Fibroblast of skin of back (primary cell): ENCODE measurements around the gene OPN1LW.
"Not testable (repeated sequence)": the region's sequence is repeated elsewhere in the genome, so short reads cannot be mapped to it uniquely, and the experiment has no call there.

Experiments used
- DNase-seq: peaks from one replicate; pipeline ENCODE4 v3.0.0-alpha.2; 2013

OPN1LW gene

DNA sequence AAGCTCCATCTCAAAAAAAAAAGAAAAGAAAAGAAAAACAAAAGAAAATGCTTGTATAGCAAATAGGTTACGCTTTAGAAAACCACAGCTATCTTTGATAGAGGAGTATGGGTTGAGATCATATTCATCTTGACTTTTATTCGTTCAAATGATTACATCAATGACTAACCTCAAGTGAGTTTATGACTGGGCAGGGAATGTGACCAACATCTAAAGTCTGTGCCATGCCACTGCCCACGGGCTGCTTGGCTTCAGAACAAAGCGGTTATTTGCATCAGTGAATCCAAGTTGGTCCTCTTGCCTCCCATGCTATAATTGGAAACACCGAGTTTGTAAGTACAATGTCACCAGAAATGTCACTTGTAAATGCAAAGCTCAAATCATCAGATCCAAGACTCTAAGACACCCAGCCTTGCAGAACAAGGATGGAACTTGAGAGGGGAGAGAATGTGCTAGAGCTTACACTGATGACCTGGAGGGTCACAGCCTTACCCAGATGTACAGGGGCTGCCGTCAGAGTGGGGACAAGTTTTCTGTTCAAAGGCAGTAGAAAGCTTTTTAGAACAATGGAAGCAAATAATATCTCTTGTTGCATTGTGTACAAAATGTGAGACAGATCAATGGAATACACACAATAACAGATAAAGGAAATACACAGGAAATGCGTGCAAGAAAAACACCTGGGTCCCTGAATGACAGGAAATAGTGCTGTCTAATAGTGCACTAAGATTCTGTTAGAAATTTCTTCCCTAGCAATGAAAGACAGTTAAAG is 8.4 kb upstream of the OPN1LW start:
- no peak for DNase-seq

DNA sequence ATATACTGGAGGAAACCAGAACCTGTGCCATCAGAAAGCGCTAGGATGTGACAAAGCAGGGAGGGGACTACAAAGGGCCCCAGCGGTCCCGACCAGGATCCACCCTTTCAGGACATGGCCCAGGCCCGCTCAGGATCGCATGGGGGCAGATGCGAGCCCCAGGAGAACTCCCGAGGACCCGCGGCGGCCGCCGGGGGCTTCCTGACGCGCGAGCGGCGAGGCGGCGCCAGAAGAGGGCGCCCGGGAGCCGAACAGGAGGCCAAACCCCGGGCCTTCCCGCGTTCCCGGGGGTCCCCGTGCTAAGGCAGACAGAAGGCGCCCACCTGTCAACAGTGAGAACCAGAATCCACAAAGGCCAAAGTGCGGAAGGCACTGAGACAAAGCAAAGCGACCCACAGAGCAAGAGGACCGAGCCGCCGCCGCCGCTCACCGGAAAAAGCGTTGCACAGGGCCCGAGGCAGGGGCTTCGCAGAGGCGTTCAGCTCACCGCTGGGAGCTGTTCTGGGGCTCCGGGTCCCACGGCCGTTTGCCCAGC is 7.3 kb upstream of the OPN1LW start:
- peak; percentile 63 for DNase-seq

DNA sequence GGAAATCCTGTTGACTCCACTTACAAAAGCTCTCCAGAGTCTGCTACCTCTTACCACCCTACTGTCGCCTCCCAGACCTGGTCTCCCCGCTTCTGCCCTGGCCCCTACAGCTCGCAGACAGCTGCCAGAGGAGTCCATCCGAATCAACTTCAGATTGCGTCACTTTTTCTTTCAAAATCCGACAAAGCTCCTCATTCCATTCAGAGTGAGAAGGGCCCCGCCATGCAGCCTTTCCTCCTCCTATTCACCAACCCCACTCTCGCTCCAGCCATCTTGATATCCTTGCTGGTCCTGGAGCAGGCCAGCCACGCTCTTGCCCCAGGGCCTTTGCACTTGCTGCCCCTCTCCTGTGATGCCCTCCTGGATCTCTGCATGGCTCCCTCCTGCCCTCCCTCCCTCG is 5.2 kb upstream of the OPN1LW start:
- no peak for DNase-seq

DNA sequence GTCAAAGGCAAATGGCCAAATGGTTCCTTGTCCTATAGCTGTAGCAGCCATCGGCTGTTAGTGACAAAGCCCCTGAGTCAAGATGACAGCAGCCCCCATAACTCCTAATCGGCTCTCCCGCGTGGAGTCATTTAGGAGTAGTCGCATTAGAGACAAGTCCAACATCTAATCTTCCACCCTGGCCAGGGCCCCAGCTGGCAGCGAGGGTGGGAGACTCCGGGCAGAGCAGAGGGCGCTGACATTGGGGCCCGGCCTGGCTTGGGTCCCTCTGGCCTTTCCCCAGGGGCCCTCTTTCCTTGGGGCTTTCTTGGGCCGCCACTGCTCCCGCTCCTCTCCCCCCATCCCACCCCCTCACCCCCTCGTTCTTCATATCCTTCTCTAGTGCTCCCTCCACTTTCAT is 3.8 kb upstream of the OPN1LW start:
- no peak for DNase-seq

DNA sequence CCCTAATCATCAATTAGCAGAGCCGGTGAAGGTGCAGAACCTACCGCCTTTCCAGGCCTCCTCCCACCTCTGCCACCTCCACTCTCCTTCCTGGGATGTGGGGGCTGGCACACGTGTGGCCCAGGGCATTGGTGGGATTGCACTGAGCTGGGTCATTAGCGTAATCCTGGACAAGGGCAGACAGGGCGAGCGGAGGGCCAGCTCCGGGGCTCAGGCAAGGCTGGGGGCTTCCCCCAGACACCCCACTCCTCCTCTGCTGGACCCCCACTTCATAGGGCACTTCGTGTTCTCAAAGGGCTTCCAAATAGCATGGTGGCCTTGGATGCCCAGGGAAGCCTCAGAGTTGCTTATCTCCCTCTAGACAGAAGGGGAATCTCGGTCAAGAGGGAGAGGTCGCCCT is 3.3 kb upstream of the OPN1LW start:
- no peak for DNase-seq

DNA sequence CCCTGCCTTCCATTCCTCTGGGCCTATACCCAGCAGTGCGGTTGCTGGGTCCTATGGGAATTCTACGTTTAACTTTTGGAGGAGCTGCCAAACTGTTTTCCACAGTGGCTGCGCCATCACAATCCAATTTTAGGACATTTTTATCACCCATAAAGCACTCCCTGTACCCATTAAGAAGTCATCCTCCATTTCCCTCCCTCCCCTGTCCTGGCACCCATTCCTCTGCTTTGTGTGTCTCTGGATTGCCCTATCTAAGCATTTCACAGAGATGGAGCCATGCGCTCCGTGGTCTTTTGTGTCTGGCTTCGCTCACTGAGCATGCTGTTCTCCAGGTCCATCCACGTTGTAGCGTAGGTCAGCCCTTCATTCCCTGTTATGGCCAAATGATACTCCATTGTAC is 1.7 kb upstream of the OPN1LW start:
- DNase-seq = no peak

DNA sequence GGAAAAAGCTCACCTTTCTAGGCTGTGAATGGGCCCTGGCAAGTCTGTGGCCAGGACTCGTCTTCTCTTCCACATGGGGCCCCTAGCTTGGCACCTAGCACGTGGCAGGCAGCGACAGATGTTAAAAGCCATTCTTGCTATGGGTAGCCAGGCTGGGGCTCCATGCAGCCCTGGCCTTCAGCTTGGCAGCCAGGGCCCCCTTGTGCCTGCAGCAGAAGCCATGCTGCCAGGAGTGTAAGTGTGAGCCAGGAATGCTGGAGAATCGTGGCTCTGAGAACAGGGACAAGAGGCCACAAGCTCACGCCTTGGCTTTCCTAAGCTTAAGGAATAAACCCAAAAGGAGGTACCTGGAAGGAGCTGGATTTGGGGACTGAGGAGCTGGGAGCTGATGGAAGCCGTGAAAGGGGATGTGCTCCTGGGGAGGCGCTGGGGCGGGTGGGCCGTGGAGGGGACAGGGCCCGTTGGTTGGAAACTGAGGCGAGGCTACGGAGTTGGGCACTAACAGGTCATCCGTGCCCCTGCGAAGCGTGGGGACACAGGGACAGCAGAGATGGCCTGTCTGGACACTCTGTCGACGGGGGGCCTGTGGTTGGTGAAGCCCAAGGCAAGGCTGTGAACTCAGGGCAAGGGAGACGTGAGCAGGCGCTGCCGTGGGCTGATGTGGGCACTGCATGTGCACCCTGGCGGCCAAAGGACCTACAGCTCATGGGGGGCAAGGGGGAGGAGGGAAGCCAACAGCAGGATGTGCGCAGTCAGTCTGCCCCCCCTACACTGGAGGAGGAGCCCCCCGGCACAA is 895 bp upstream of the OPN1LW start:
- DNase-seq = no peak

DNA sequence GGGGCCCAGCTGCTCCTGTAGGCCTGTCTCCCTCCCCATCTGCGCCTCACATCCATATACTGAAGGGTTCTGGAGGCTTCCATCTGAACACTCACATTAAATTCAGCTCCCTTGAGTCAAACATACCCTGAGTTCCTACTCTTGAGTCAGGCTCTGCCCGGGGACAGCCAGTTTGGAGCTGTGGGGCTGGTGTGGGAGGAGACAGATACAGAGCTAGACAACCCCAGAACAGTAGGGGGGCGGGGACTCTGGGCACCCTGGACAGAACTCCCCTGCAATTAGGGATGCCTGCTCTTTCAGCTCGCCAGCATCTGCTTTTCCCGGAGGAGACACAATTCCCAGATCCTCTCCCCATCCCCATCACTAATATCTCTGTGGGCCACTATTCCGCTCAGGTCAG is 7.0 kb downstream of the OPN1LW start:
- DNase-seq = not testable (repeated sequence)

DNA sequence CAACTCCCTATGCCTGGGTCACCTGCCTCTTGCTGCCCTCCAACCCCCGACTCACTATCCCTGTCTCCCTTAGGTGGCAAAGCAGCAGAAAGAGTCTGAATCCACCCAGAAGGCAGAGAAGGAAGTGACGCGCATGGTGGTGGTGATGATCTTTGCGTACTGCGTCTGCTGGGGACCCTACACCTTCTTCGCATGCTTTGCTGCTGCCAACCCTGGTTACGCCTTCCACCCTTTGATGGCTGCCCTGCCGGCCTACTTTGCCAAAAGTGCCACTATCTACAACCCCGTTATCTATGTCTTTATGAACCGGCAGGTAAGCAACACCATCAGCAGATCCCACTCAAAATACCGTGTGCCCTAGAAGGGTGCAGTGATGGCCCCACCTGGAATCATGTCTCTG is 12.2 kb downstream of the OPN1LW start:
- DNase-seq = not testable (repeated sequence)

DNA sequence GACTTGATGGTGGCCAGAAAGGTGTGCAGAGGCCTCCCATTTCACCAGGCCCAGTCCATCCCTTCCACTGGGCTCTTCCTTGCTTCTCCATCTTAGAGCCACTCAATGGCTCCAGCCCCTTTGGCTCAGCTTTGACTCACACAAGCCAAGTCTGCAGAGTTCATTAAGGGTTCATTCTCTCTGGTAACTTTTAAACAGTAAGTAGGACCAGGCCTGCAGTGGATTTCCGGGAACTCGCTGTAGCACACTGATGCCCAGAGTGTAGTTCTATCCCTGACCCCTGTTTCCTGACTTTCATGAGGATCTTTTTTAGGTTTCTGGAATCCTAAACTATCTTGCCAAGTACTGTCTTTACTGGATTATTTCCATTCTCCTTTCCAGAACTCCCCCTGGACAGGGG is 13.2 kb downstream of the OPN1LW start:
- not testable (repeated sequence) for DNase-seq

DNA sequence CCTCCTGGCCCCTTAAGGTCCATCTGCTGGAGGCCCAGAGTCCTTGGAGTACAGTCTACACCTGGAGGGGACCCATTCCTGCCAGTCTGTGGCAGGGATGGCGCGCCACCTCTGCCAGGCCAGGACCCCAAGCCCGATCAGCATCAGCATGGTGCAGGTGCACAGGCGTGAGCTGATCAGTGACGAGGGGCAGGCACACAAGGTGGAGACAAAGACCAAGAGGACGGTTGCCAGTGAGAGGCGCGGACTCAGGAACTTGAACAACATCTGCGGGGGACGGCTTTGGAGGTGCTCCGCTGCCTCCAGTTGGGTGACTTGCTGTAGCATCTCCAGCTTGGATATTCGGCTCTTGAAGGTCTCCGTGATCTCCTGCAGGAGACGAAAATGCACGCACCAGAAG is 15.3 kb downstream of the OPN1LW start:
- not testable (repeated sequence) for DNase-seq

DNA sequence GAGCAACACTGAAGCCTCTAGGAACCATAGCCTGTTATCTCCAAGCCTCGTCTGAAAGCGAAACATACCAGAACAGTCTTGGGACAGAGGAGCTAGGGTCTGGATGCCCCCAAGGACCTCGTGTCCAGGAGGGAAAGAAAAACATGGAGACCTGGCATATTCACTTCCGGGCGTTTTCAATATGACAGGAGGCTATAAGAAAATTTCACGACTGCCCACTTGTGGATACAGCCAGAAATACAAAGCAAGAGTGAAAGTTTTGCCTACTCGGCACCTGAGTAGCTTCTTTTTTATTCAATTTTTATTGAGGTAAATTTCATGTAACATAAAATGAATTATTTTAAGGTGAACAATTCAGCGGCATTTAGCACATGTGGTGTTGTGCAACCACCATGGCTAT is 20.9 kb downstream of the OPN1LW start:
- not testable (repeated sequence) for DNase-seq

DNA sequence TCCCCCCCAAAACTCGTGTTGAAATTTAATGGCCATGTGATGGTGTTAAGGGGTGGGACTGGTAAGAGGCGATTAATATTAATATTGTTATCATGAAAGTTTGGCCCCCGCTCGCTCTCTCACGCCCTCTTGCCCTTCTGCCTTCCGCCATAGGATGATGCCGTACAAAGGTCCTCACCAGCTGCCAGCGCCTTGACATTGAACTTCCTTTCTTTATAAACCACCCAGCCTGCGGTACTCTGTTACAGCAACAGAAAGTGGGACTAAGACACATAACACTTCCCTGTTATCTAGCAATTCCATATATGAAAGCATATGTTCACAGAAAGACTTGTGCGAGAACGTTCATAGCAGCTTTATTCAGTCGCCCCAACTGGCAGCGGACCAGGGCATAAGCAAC is 24.3 kb downstream of the OPN1LW start:
- DNase-seq = not testable (repeated sequence)

DNA sequence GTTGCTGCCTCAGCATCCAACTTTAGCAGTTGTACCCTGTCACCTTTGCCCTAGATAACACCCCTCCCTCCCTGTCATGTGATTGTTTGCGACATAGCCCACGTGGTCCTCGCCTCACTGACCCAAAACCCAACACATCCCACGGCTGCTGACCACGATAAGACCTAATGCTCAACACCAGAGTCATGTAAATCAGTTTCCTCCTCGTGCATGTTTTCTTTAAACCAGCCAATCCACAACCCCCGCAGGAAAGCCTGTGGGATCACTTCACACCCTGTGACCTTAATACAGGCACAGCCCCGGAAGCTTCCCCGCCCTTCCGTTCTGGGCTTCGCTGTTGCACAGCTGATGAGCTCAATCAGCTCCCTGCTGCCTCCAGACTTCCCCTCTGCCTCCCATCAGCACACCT is 28.5 kb downstream of the OPN1LW start:
- not testable (repeated sequence) for DNase-seq

DNA sequence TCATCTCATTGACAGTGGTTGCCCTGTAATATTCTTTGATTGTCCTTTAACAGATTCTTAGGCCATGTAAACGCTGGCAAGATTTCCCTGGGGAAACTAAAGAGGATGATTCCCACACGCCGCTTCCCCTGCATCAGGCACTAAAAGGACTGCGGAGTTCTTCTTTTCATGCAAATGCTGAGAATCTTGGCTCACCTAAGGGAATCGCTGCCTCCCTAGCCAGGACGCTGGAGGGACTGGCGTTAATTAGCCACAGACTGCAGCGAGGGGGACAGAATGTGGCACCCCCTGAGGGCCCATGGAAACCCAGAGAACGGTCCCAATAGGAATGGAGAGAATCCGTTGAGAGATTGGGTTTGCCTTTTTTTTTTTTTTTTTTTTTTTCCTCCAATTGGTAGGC is 30.3 kb downstream of the OPN1LW start:
- DNase-seq = not testable (repeated sequence)

DNA sequence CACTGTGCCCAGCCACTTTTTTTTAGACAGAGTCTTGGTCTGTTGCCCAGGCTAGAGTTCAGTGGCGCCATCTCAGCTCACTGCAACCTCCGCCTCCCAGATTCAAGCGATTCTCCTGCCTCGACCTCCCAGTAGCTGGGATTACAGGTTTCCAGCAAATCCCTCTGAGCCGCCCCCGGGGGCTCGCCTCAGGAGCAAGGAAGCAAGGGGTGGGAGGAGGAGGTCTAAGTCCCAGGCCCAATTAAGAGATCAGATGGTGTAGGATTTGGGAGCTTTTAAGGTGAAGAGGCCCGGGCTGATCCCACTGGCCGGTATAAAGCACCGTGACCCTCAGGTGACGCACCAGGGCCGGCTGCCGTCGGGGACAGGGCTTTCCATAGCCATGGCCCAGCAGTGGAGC is 38.3 kb downstream of the OPN1LW start, which contains the start of gene OPN1MW:
TSS of gene OPN1MW (plus strand) at position 301 of the 400 bp plus-strand sequence. CDS start at position 383, 82 bp downstream.
- DNase-seq = not testable (repeated sequence)

DNA sequence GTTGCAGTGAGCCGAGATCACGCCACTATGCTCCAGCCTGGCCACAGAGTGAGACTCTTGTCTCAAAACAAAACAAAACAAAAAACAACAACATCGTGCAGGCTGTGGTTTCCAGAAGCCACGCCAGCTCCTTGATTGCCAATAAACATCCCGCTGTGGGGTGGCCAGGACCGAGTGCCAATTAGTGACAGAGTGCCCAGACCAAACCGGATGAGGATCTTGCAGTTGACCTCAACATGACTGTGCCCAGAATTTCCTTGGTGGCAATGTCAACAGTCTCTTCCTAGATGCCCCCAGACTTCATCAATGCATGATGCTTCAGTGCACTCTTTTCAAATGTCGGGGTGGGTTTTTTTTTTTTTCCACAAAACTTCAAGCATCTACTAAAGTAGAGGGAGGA is 39.8 kb downstream of the OPN1LW start:
- DNase-seq = not testable (repeated sequence)

DNA sequence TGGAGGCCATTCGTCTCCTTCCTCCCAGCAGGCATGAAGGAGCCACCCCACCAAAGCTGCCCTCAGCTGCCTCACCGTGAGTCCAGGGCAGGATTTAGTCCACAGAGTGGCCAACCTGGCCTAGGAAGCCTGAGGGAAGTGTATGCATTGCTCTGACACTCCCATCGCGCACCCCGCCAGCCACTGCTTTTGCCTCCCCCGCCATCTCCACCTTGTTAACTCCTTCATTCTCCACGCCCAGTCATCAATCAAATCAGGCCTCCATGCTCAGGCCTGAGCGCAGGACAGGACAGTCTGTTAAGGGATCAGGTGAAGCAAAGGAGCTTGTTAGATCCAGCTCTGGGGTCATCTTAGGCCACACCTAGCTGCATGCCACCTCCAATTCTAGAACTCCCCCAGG is 48.8 kb downstream of the OPN1LW start:
- DNase-seq = not testable (repeated sequence)

DNA sequence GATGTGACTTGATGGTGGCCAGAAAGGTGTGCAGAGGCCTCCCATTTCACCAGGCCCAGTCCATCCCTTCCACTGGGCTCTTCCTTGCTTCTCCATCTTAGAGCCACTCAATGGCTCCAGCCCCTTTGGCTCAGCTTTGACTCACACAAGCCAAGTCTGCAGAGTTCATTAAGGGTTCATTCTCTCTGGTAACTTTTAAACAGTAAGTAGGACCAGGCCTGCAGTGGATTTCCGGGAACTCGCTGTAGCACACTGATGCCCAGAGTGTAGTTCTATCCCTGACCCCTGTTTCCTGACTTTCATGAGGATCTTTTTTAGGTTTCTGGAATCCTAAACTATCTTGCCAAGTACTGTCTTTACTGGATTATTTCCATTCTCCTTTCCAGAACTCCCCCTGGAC is 50.3 kb downstream of the OPN1LW start:
- DNase-seq = not testable (repeated sequence)

DNA sequence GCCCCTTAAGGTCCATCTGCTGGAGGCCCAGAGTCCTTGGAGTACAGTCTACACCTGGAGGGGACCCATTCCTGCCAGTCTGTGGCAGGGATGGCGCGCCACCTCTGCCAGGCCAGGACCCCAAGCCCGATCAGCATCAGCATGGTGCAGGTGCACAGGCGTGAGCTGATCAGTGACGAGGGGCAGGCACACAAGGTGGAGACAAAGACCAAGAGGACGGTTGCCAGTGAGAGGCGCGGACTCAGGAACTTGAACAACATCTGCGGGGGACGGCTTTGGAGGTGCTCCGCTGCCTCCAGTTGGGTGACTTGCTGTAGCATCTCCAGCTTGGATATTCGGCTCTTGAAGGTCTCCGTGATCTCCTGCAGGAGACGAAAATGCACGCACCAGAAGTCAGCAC is 52.4 kb downstream of the OPN1LW start:
- not testable (repeated sequence) for DNase-seq
